Upper lobe of right lung (tissue), 1 donor: ENCODE measurements around the gene ATG2B. TPM values are rescaled to one million over a fixed set of nuclear protein-coding genes. Genes with fewer than 3 reads are reported as not detected.
"Not testable (repeated sequence)": the region's sequence is repeated elsewhere in the genome, so short reads cannot be mapped to it uniquely, and the experiment has no call there.

Experiments
- ATAC-seq: fragments of 200-7000 bp; cut with Tn5 transposase; one replicate; pipeline ENCODE4 v1.9.1; 2020; ENCODE audit warnings: mild to moderate bottlenecking, moderate library complexity
- DNase-seq: peaks from one replicate; pipeline ENCODE4 v3.0.0-alpha.2; 2020
- H3K27ac ChIP-seq: fragments of 200-600 bp; one replicate; pipeline ENCODE4 v1.8.0; 2022
- H3K27me3 ChIP-seq: fragments of 200-600 bp; one replicate; pipeline ENCODE4 v1.8.0; 2022; ENCODE audit warnings: mild to moderate bottlenecking
- H3K36me3 ChIP-seq: fragments of 200-600 bp; one replicate; pipeline ENCODE4 v1.8.0; 2022
- H3K4me1 ChIP-seq: fragments of 200-600 bp; one replicate; pipeline ENCODE4 v1.8.0; 2022
- H3K4me3 ChIP-seq: fragments of 200-600 bp; one replicate; pipeline ENCODE4 v1.8.0; 2022; ENCODE audit warnings: mild to moderate bottlenecking
- H3K9me3 ChIP-seq: fragments of 200-600 bp; one replicate; pipeline ENCODE4 v1.8.0; 2022
- intact Hi-C: fragments of 100-400 bp; cut with DNase I; formaldehyde crosslinking; loops from one replicate; pipeline ENCODE4 v1.11.0; 2022
- total RNA-seq: library from RNA; stranded (reverse); fragmentation: NEBNext Ultra II Directional; extraction: Animal tissue kit (Norgen Biotek cat#: 25700); gene quantifications from one replicate; pipeline ENCODE4 v1.2.1, GENCODE V29; 2021
- TF ChIP-seq, protein P1 (sequence below): fragments of 200-600 bp; IDR thresholded peaks from one replicate; pipeline ENCODE4 v1.8.0; 2022; ENCODE audit warnings: antibody characterized with exemption
- donor health status: DM: no; HTN: yes; CAD: no; lungs with severe emphysema.

Gene ATG2B
- total RNA-seq, 1 donor from 2014 or later = 19.1 TPM

DNA sequence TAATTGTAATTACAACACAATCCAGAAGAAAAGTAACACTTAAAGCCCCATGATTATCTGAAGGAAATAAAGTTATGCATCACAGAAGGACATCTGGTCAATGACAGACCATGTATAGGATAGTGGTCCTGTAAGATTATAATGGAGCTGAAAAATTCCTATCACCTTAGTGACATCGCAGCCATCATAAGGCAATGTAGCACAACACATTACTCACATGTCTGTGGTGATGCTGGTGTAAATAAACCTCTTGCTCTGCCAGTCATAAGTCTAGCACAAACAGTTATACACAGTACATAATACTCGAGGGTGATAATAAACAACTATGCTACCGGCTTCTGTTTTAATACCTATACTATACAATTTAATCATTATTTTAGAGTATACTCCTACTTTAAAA, 11.2 kb downstream of the ATG2B start:
- no peak overlapping the region for H3K4me3 ChIP-seq
- no peak overlapping the region for H3K27ac ChIP-seq
- H3K27me3 ChIP-seq = no peaks in the 10 kb centered on the region
- H3K4me1 ChIP-seq = no peaks in the 10 kb centered on the region
- no peak for DNase-seq
- no peak for ATAC-seq
- no peaks in the 10 kb centered on the region for H3K9me3 ChIP-seq
- TF ChIP-seq, protein P1, sequence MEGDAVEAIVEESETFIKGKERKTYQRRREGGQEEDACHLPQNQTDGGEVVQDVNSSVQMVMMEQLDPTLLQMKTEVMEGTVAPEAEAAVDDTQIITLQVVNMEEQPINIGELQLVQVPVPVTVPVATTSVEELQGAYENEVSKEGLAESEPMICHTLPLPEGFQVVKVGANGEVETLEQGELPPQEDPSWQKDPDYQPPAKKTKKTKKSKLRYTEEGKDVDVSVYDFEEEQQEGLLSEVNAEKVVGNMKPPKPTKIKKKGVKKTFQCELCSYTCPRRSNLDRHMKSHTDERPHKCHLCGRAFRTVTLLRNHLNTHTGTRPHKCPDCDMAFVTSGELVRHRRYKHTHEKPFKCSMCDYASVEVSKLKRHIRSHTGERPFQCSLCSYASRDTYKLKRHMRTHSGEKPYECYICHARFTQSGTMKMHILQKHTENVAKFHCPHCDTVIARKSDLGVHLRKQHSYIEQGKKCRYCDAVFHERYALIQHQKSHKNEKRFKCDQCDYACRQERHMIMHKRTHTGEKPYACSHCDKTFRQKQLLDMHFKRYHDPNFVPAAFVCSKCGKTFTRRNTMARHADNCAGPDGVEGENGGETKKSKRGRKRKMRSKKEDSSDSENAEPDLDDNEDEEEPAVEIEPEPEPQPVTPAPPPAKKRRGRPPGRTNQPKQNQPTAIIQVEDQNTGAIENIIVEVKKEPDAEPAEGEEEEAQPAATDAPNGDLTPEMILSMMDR = no peak
- no peaks in the 10 kb centered on the region for H3K36me3 ChIP-seq
- intact Hi-C loops = no loop called here

DNA sequence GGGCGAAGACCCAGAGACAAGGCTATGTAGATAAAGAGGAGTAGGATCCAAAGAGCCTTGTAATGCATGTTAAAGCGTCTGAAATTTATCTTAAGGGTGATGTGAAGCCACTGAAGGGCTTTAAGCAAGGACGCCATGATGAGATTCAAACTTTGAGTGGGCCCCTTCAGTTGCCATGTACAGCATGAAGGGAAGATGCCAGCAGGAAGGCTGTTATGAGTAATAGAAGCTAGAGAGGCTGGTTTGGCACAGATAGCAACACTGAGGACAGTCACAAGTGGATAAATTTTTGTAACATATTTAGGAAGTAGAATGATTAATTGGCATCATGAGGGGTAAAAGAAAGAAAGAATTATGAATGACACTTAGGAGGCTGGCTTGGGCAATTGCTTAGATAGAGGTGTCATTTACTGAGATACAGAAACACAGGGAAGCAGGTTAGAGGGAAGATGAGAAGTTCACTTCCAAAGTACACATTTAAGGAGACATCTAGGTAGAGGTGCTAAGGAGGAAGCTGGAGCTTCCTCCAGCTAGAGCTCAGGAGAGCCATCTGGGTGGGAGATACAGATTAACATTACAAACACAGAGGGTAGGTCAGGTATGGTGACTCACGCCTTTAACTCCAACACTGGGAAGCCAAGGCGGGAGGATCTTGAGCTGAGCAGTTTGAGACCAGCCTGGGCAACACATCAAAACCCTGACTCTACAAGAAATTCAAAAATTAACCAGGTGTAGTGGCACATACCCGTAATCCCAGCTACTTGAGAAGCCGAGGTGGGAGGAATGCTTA, 13.7 kb downstream of the ATG2B start:
- H3K27me3 ChIP-seq = no peaks in the 10 kb centered on the region
- intact Hi-C loops = no loop called here
- H3K9me3 ChIP-seq = no peaks in the 10 kb centered on the region
- peaks cover 3% of the 10 kb centered on the region for H3K36me3 ChIP-seq
- H3K4me3 ChIP-seq = no peak overlapping the region
- ATAC-seq (no peak), DNase-seq (no peak)
- TF ChIP-seq, protein P1 = no peak
- H3K4me1 ChIP-seq = no peaks in the 10 kb centered on the region
- H3K27ac ChIP-seq = no peak overlapping the region

DNA sequence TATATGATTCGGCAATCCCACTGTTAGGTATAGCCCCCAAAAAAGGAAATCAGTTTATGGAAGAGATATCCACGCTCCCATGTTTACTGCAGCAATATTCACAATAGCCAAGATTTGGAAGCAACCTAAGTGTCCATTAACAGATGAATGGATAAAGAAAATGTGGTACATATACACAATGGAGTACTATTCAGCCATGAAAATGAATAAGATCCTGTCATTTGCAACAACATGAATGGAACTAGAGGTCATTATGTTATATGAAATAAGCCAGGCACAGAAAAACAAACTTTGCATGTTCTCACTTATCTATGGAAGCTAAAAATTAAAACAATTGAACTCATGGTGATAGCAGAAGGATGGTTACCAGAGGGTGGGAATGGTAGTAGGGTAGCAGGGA, 15.2 kb downstream of the ATG2B start:
- ATAC-seq, DNase-seq, intact Hi-C loops, H3K27ac ChIP-seq, H3K9me3 ChIP-seq, H3K36me3 ChIP-seq, H3K4me3 ChIP-seq, H3K4me1 ChIP-seq, H3K27me3 ChIP-seq: not testable (repeated sequence)

DNA sequence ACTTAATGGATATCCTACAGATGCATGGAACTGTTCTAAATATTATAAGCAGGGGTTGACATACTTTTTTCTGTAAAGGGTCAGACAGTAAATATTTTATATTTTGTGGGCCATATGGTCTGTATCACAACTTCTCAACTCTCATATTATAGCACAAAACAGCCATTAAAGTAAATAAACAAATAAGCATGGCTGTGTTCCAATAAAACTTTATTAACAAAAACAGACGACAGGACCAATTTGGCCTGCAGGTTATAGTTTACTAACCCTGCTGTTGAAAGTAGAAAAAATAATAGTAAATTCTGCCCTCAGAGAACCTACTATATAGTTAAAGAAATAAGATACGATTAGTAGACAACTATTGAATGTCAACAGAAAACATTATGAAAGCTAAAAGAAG, 17.5 kb downstream of the ATG2B start:
- Histone ChIP-seq H3K4me1 (no peaks in the 10 kb centered on the region), H3K4me3 (no peak overlapping the region), H3K36me3 (peaks cover 23% of the 10 kb centered on the region), H3K9me3 (no peaks in the 10 kb centered on the region), H3K27ac (no peak overlapping the region), H3K27me3 (no peaks in the 10 kb centered on the region)
- ATAC-seq = no peak
- TF ChIP-seq, protein P1 = no peak
- intact Hi-C loops = no loop called here
- DNase-seq = no peak

DNA sequence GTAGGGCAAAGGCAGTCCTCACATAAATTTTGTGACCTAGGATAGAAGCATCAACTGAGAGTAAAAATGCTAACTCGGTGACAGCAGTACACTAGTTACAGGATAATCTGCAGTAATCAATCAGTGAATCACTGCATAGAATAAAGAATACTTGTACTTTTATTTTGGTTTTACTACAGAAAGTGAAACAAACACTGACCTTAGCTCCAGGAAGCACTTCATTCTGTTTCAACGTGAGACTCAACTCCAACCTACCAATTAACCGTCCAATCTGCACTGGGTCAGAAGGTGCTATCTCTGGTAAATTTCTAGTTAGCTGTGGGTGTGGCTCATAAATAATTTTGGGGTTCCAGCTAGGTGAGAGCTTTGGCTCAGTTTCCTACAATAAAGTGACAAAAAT, 21.8 kb downstream of the ATG2B start:
- no peaks in the 10 kb centered on the region for H3K9me3 ChIP-seq
- peaks cover 46% of the 10 kb centered on the region for H3K36me3 ChIP-seq
- H3K27me3 ChIP-seq = no peaks in the 10 kb centered on the region
- no peaks in the 10 kb centered on the region for H3K4me1 ChIP-seq
- no peak overlapping the region for H3K4me3 ChIP-seq
- ATAC-seq (no peak), DNase-seq (no peak)
- no peak overlapping the region for H3K27ac ChIP-seq
- TF ChIP-seq, protein P1 = no peak
- intact Hi-C loops = no loop called here

DNA sequence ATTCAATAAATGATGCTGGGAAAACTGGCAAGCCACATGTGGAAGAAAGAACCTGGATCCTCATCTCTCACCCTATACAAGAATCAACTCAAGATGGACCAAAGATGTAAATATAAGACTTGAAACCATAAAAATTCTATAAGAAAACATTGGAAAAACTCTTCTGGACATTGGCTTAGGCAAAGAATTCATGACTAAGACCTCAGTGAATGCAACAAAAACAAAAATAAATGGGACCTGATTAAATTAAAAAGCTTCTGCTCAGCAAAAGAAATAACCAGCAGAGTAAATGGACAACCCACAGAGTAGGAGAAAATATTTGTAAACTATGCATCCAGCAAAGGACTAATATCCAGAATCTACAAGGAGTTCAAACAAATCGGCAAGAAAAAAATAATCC, 24.6 kb downstream of the ATG2B start:
- TF ChIP-seq, protein P1 = no peak
- intact Hi-C loops = no loop called here
- DNase-seq = no peak
- Histone ChIP-seq H3K9me3 (no peaks in the 10 kb centered on the region), H3K36me3 (peaks cover 48% of the 10 kb centered on the region), H3K27me3 (no peaks in the 10 kb centered on the region), H3K4me1 (no peaks in the 10 kb centered on the region), H3K27ac (no peak overlapping the region), H3K4me3 (no peak overlapping the region)
- ATAC-seq = no peak
